ENCODE results near the gene GOLGA7B. TPM values are rescaled to one million over a fixed set of nuclear protein-coding genes. Genes with fewer than 3 reads are reported as not detected.

GOLGA7B gene
- total and polyA plus RNA-seq, 2 of the 4 experiments (the other 2 are of a cell fraction), result not detected

DNA sequence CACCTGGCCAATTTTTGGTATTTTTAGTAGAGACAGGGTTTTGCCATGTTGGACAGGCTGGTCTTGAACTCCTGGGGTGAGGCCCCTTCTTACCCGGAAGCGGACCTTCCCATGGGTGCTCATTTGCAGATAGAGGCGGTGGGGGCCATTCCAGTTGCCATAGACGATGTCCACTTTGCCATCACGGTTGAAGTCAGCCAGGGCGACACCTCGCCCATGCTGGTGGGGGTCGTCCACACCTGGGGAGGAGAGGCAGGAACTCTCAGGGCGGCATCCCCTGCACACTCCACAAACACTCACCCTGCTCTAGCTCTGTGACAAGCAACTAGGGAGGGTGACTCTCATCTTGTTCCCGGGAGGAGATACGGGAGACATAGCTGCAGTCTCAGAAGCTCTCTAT, 54.9 kb downstream of the GOLGA7B start:
- Histone ChIP-seq H2BK5ac (ENCODE audit: low read depth, low read length, poor library complexity, severe bottlenecking) (no peak overlapping the region), H3K79me1 (ENCODE audit: low read depth in 1 of 2, low read length in 2 of 2) (no peaks in the 10 kb centered on the region), H3K4me3 (ENCODE audit: insufficient read depth, low read depth, low read length) (no peak overlapping the region), H2BK15ac (ENCODE audit: low read depth, low read length) (no peak overlapping the region), H3K9me1 (ENCODE audit: insufficient read depth, low read length) (no peaks in the 10 kb centered on the region), H4K8ac (ENCODE audit: low read depth in 2 of 2, low read length in 2 of 2) (no peak overlapping the region), H4K20me1 (ENCODE audit: insufficient read depth, low read length) (no peaks in the 10 kb centered on the region), H2AK9ac (replicated peaks; ENCODE audit: low read depth, low read length, poor library complexity) (no peak overlapping the region), H3K14ac (replicated peaks; ENCODE audit: low read depth, low read length) (no peak overlapping the region), H3K4me2 (ENCODE audit: low read depth, low read length) (no peak overlapping the region), H3K27me3 (ENCODE audit: control insufficient read depth, insufficient read depth, low read length) (peaks cover 30% of the 10 kb centered on the region), H2AFZ (replicated peaks; ENCODE audit: low read length, poor library complexity) (peak overlapping the region; percentile 43), H3K23ac (ENCODE audit: low read depth, low read length) (no peak overlapping the region), H3K36me3 (ENCODE audit: control insufficient read depth, insufficient read depth, low read length) (no peaks in the 10 kb centered on the region), H3K4ac (ENCODE audit: low read depth, low read length) (no peak overlapping the region), H3K4me1 (ENCODE audit: control insufficient read depth, insufficient read depth, low read length) (no peaks in the 10 kb centered on the region), H2AK5ac (ENCODE audit: low read depth, low read length) (no peak overlapping the region), H3K9me3 (ENCODE audit: control insufficient read depth, insufficient read depth, low read length) (no peaks in the 10 kb centered on the region), H4K91ac (ENCODE audit: insufficient read depth, low read depth, low read length) (no peak overlapping the region), H3K56ac (ENCODE audit: extremely low read depth, insufficient read depth, low read length) (no peak overlapping the region), H4K5ac (ENCODE audit: low read depth, low read length) (no peak overlapping the region), H3K18ac (ENCODE audit: low read depth, low read length) (no peak overlapping the region), H3K27ac (ENCODE audit: insufficient read depth, low read length) (no peak overlapping the region), H2BK120ac (ENCODE audit: low read depth, low read length) (no peak overlapping the region), H2BK20ac (ENCODE audit: low read depth, low read length) (no peak overlapping the region), H3K9ac (ENCODE audit: low read depth, low read length) (no peak overlapping the region)
- no CpG with 5 or more reads among the region's 11 CpGs for WGBS, 2 experiments (ENCODE audit: extremely low coverage in 2 of 2, insufficient read length in 1 of 2)
- DNase-seq, result no peak
- ChIA-PET CTCF (interaction anchor here (2.1 kb wide), 1 partner anchor 10 kb away, joined by 6 read pairs; no protein-coding TSS in a partner anchor), POLR2A (ENCODE audit: unreplicated experiment) (no interaction called here)
- in situ Hi-C loops (cut with MboI; ENCODE audit: low sequenced_read_pairs), result no loop called here
- dilution Hi-C loops (cut with HindIII; ENCODE audit: low sequenced_read_pairs, unreplicated experiment), result no loop called here
- intact Hi-C loops (cut with micrococcal nuclease), result no loop called here
- no TSS peak for BruUV-seq (replicated peaks)
- ATAC-seq (ENCODE audit: low read depth), result no peak
- TF ChIP-seq FOS (IDR thresholded peaks at IDR 0.05; ENCODE audit: low read depth, low read length) (no peak), CTCF (conservative IDR thresholded peaks at IDR 0.05; ENCODE audit: low read depth, low read length) (no peak), BHLHE40 (IDR thresholded peaks at IDR 0.05; ENCODE audit: low read depth, low read length) (no peak), MXI1 (IDR thresholded peaks at IDR 0.05; ENCODE audit: borderline replicate concordance, low read depth, low read length) (no peak), MAZ (IDR thresholded peaks at IDR 0.05; ENCODE audit: borderline replicate concordance, low read depth, low read length) (no peak), CHD1 (IDR thresholded peaks at IDR 0.05; ENCODE audit: low read depth, low read length) (no peak), RCOR1 (IDR thresholded peaks at IDR 0.05; ENCODE audit: insufficient replicate concordance, low read length) (no peak), NFE2L2 (IDR thresholded peaks at IDR 0.05; ENCODE audit: low read depth, low read length) (no peak), MAFK (IDR thresholded peaks at IDR 0.05; ENCODE audit: low read depth, low read length) (no peak), SMC3 (IDR thresholded peaks at IDR 0.05; ENCODE audit: low read depth, low read length) (no peak)
- TF ChIP-seq, protein P1, sequence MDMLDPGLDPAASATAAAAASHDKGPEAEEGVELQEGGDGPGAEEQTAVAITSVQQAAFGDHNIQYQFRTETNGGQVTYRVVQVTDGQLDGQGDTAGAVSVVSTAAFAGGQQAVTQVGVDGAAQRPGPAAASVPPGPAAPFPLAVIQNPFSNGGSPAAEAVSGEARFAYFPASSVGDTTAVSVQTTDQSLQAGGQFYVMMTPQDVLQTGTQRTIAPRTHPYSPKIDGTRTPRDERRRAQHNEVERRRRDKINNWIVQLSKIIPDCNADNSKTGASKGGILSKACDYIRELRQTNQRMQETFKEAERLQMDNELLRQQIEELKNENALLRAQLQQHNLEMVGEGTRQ (IDR thresholded peaks at IDR 0.05; ENCODE audit: low read depth, low read length), result no peak
